Erythroblast (primary cell): Measurements from ENCODE around the gene BCL2L1.

ENCODE experiments used
- GATA1 ChIP-seq: IDR thresholded peaks from 2 replicates; pipeline ENCODE4 v1.6.1; 2011; ENCODE audit warnings: low read depth, mild to moderate bottlenecking, control low read depth, low read length, moderate library complexity
- POLR2A ChIP-seq: IDR thresholded peaks from 2 replicates; pipeline ENCODE4 v1.6.1; 2011; ENCODE audit warnings: mild to moderate bottlenecking, low read length

GRCh38 chr20:31751126-31751525 is 28.5 kb upstream of the BCL2L1 start:
- TF ChIP-seq POLR2A (no peak), GATA1 (no peak)
